ENCODE measurements around the gene CHPT1. TPM values are rescaled to one million over a fixed set of nuclear protein-coding genes. Genes with fewer than 3 reads are reported as not detected.
"Not testable (repeated sequence)": the region's sequence is repeated elsewhere in the genome, so short reads cannot be mapped to it uniquely, and the experiment has no call there.

The CHPT1 gene
- total RNA-seq, result 10 to 100 TPM; 14.3 to 20.8 TPM

DNA sequence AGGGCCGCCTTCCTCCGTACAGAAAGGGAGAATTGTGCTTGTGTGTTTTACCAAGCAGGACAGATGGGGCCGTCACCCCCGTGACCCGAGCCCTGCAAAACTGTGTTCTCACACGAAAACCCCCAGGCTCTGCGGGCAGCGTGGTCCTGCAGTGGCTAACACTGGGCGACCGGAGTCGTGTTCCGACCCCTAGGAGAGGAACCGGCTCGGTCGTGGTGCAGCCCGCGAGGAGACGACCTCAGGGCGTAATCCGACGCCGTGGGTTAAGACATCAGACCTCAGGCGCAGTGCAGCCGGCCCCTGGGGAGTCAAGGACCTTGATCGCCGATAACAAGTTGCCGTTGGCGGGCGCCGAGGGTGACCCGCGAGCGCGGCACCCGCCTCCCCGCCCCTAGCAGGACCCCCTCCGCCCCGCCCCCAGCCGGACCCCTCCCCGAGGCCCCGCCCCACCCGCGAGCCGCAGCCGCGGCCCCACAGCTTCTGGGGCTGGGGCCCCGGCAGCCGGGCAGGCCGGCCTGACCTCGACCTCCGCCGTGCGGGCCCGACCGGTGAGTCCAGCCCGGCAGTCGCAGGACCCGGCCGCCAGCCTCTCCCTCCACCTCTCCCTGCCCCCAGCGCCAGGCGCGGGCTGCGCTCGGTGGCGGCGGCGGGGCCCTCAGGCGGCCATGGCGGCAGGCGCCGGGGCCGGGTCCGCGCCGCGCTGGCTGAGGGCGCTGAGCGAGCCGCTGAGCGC lies at the start of gene CHPT1:
CHPT1 (plus strand) TSS at position 444 of the 733 bp plus-strand sequence; CDS start at position 666, 222 bp downstream.
- CTCF ChIA-PET, result no interaction called here
- H3K9me3 Mint-ChIP-seq (ENCODE audit: low read depth), result no peaks in the 10 kb centered on the region
- H3K27me3 Mint-ChIP-seq, result no peaks in the 10 kb centered on the region
- peak within 1 kb of the TSS; percentile 84 for H3K27ac Mint-ChIP-seq
- peak within 1 kb of the TSS; percentile 83 for H3K4me3 Mint-ChIP-seq
- peaks cover 34% of the 10 kb centered on the region for H3K4me1 Mint-ChIP-seq
- ATAC-seq, result peak; percentile 77
- peaks cover 2% of the 10 kb centered on the region for H3K36me3 Mint-ChIP-seq
- DNase-seq, result peak; percentile 71

DNA sequence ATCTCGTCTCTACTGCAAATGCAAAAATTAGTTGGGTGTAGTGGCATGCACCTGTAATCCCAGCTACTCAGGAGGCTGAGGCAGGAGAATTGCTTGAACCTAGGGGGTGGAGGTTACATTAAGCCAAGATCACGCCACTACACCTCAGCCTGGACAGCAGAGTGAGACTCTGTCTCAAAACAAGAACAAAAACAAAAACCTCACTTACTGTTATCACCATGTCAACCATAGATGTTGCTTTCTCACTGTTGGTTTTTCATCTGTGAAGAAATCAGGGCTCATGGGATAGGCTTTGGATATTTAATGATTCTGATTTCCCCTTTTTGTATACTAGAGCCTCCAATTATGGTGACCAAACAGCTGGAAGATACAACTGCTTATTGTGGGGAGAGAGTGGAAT lies 49.7 kb upstream of the CHPT1 start:
- H3K9me3 Mint-ChIP-seq (ENCODE audit: low read depth), result no peaks in the 10 kb centered on the region
- H3K4me3 Mint-ChIP-seq, result no peak overlapping the region
- H3K4me1 Mint-ChIP-seq, result peaks cover 8% of the 10 kb centered on the region
- H3K27me3 Mint-ChIP-seq, result peaks cover 35% of the 10 kb centered on the region
- CTCF ChIA-PET, result no interaction called here
- ATAC-seq (no peak), DNase-seq (no peak)
- no peaks in the 10 kb centered on the region for H3K36me3 Mint-ChIP-seq
- H3K27ac Mint-ChIP-seq, result no peak overlapping the region

DNA sequence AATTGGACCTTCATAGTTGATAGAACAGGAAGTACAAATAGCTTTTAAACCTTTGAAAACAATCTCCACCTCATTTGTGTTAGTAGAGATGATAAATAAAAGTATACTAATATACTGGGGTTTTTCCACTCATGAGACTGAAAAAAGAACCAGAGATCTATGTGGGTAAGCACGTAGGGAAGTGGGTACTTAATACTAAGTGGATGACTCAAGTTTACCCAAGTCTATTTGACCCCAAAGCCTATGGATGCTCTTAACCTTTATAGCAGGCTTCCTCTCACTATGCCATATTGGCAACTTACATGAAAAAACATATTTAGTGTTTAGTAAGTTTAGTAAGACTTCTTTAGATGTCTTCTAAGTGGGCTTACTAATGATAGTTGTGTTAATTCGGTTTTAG lies 49.2 kb upstream of the CHPT1 start:
- H3K36me3 Mint-ChIP-seq, result no peaks in the 10 kb centered on the region
- CTCF ChIA-PET, result no interaction called here
- peaks cover 35% of the 10 kb centered on the region for H3K27me3 Mint-ChIP-seq
- H3K4me3 Mint-ChIP-seq, result no peak overlapping the region
- ATAC-seq (no peak), DNase-seq (no peak)
- H3K9me3 Mint-ChIP-seq (ENCODE audit: low read depth), result no peaks in the 10 kb centered on the region
- peaks cover 8% of the 10 kb centered on the region for H3K4me1 Mint-ChIP-seq
- H3K27ac Mint-ChIP-seq, result no peak overlapping the region

DNA sequence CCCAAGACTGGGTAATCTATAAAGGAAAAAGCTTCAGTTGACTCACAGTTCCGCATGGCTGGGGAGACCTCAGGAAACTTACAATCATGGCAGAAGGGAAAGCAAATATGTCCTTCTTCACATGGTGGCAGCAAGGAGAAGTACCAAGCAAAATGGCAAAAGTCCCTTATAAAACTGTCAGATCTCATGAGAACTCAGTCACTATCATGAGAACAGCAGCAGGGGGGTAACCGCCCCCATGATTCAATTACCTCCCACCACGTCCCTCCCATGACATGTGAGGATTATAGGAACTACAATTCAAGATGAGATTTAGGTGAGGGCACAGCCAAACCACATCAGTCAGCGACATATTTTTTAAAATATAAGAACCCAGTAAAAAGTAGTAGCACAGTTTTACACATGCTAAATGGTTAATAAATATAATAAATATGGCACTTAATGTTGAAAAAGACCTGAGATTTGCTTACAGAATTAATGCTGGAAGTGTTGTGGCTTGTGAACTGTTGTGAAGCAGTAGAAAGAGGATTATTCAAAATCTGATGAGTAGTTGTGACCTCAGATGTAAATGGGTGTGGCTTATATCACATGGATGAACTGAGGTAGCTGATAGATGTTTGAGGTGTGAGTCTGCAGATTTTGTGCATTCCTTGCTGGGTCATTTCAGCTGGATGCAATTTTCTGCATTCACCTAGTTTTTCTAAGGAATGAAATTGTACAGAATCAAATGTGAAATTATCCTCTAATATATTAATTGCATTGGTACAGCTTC lies 46.9 kb upstream of the CHPT1 start:
- Mint-ChIP-seq H3K27ac (no peak overlapping the region), H3K36me3 (no peaks in the 10 kb centered on the region), H3K27me3 (peaks cover 34% of the 10 kb centered on the region), H3K4me1 (peaks cover 8% of the 10 kb centered on the region), H3K9me3 (ENCODE audit: low read depth) (no peaks in the 10 kb centered on the region), H3K4me3 (no peak overlapping the region)
- DNase-seq (no peak), ATAC-seq (no peak)
- CTCF ChIA-PET, result no interaction called here

- CTCF ChIA-PET, result no interaction called here
- no peak overlapping the region for H3K27ac Mint-ChIP-seq
- no peaks in the 10 kb centered on the region for H3K9me3 Mint-ChIP-seq (ENCODE audit: low read depth)
- H3K27me3 Mint-ChIP-seq, result peaks cover 36% of the 10 kb centered on the region
- no peaks in the 10 kb centered on the region for H3K4me1 Mint-ChIP-seq
- ATAC-seq, result no peak
- H3K4me3 Mint-ChIP-seq, result no peak overlapping the region
- H3K36me3 Mint-ChIP-seq, result no peaks in the 10 kb centered on the region
- DNase-seq, result no peak
These were observed 44.4 kb upstream of the CHPT1 start for GRCh38 chr12:101653030-101653429.

- no peaks in the 10 kb centered on the region for H3K36me3 Mint-ChIP-seq
- CTCF ChIA-PET, result no interaction called here
- no peak for DNase-seq
- H3K27me3 Mint-ChIP-seq, result peaks cover 41% of the 10 kb centered on the region
- H3K4me1 Mint-ChIP-seq, result no peaks in the 10 kb centered on the region
- ATAC-seq, result no peak
- no peak overlapping the region for H3K27ac Mint-ChIP-seq
- H3K4me3 Mint-ChIP-seq, result no peak overlapping the region
- H3K9me3 Mint-ChIP-seq (ENCODE audit: low read depth), result no peaks in the 10 kb centered on the region
These were observed 43.9 kb upstream of the CHPT1 start for GRCh38 chr12:101653503-101653902.

DNA sequence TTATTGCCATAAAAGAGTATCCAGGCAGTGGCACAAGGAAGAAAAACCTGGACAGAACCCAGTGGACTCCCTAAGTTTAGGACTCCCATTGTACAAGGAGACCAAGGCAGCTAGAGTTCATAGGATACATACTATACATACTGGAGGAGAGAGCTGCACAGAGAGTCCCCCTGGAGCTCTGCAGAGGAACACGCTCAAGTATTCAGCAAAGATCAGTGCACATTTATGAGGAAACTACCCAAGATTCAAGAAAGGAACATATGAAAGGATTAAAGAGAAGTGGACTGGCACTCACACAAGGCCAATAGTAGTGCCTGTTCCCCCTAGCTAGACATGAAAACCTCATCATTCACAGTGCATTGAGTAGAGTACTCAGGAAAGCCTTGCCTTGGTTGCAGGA lies 43.0 kb upstream of the CHPT1 start:
- CTCF ChIA-PET, result interaction anchor here (1.1 kb wide), 1 partner anchor 184 kb away, joined by 3 read pairs; no protein-coding TSS in a partner anchor
- DNase-seq, result no peak
- Mint-ChIP-seq H3K36me3 (no peaks in the 10 kb centered on the region), H3K4me3 (no peak overlapping the region), H3K27ac (no peak overlapping the region), H3K27me3 (peaks cover 39% of the 10 kb centered on the region), H3K9me3 (ENCODE audit: low read depth) (no peaks in the 10 kb centered on the region), H3K4me1 (no peaks in the 10 kb centered on the region)
- no peak for ATAC-seq

DNA sequence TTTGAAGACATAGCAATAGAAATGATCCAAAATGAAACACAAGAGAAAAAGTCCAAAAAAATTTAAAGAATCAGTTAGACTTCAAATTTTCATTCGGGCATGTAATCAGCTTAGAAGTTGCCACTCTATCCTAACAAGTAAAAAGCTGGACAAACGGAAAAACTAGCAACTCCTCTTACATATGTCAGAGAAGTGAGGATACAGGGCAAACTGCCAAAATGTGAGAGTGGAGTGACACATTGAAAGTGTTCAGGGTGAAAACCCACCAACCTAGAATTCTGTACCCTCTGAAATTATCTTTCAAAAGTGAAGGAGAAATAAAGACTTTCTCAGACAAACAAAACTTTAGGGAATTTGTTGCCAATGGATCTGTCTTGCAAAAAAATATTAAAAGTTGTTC lies 42.0 kb upstream of the CHPT1 start:
- Mint-ChIP-seq H3K9me3 (ENCODE audit: low read depth) (no peaks in the 10 kb centered on the region), H3K4me3 (no peak overlapping the region), H3K4me1 (no peaks in the 10 kb centered on the region), H3K36me3 (no peaks in the 10 kb centered on the region), H3K27me3 (peaks cover 36% of the 10 kb centered on the region), H3K27ac (no peak overlapping the region)
- CTCF ChIA-PET, result interaction anchor here (1.1 kb wide), 1 partner anchor 183 kb away, joined by 3 read pairs; no protein-coding TSS in a partner anchor
- DNase-seq (no peak), ATAC-seq (no peak)

DNA sequence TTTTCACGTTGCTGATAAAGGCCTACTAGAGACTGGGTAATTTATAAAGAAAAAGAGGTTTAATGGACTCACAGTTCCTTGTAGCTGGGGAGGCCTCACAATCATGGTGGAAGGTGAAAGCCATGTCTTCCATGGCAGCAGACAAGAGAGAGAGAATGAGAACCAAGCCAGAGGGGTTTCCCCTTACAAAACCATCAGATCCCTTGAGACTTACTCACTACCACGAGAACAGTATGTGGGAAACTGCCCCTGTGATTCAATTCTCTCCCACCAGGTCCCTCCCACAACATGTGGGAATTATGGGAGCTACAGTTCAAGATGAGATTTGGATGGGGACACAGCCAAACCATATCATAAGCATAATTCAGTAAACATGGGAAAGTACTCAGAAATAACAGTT lies 36.8 kb upstream of the CHPT1 start:
- peaks cover 19% of the 10 kb centered on the region for H3K27me3 Mint-ChIP-seq
- DNase-seq; ATAC-seq; H3K36me3 Mint-ChIP-seq; H3K4me1 Mint-ChIP-seq; H3K4me3 Mint-ChIP-seq; H3K9me3 Mint-ChIP-seq (ENCODE audit: low read depth); CTCF ChIA-PET; H3K27ac Mint-ChIP-seq: not testable (repeated sequence)

- Mint-ChIP-seq H3K4me3 (no peak overlapping the region), H3K27me3 (peaks cover 27% of the 10 kb centered on the region), H3K9me3 (ENCODE audit: low read depth) (no peaks in the 10 kb centered on the region), H3K36me3 (no peaks in the 10 kb centered on the region), H3K4me1 (no peaks in the 10 kb centered on the region), H3K27ac (no peak overlapping the region)
- ATAC-seq (no peak), DNase-seq (no peak)
- CTCF ChIA-PET, result no interaction called here
These were observed 34.1 kb upstream of the CHPT1 start for GRCh38 chr12:101663298-101663697.

- no peak for DNase-seq
- Mint-ChIP-seq H3K4me3 (no peak overlapping the region), H3K36me3 (no peaks in the 10 kb centered on the region), H3K27ac (no peak overlapping the region), H3K4me1 (peaks cover 2% of the 10 kb centered on the region), H3K27me3 (peaks cover 23% of the 10 kb centered on the region), H3K9me3 (ENCODE audit: low read depth) (no peaks in the 10 kb centered on the region)
- CTCF ChIA-PET, result no interaction called here
- no peak for ATAC-seq
These were observed 32.4 kb upstream of the CHPT1 start for GRCh38 chr12:101664992-101665391.

DNA sequence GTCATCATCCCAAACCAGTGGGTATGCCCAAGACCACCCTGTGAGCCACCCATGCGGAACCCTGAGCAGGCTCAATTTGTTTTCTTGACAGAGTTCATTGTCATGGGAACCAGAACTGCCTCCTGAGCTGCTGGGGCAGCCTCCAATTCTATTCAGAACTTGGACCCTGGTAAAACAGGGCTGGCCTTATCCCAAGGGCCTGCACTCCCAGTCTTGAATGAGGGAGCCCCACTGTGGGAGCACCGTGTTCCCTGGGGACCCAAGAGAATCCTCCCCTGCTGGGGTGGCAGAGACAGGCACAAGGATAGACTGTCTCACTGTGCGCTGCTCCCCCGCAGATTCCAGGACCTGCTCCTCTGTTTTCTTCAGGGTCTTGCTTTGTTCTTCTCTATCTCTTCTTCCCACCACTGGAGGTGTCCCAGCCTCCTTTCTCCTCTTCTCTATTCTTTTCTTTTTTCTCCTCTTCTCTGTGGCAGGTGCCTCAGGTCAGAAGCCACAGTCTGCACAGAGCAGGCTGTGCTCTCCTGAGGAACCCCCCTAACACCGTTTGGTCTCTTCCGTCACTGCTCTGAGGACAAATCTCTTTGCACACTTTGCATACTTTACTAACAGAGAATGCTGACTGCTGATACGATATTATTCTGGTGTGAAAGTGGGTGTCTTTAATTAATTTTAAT lies 31.2 kb upstream of the CHPT1 start:
- ATAC-seq (no peak), DNase-seq (no peak)
- Mint-ChIP-seq H3K4me3 (no peak overlapping the region), H3K4me1 (peaks cover 12% of the 10 kb centered on the region), H3K27me3 (peaks cover 23% of the 10 kb centered on the region), H3K9me3 (ENCODE audit: low read depth) (no peaks in the 10 kb centered on the region), H3K27ac (no peak overlapping the region), H3K36me3 (no peaks in the 10 kb centered on the region)
- CTCF ChIA-PET, result no interaction called here

DNA sequence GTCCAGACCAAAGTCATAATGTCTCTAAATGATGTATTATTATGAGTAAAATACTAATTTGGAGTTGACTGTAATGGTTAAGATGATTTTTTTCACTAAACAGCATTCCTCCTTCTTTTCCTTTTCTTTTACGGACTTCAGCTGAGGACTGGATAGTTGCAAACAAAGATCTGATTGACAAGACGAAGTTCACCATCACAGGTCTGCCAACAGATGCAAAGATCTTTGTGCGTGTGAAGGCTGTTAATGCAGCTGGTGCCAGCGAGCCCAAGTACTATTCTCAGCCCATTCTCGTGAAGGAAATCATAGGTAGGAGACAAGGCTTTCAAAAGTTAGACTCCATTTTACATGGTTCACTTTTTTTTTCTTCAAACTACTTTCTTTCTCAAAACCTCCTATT lies 29.8 kb upstream of the CHPT1 start:
- Mint-ChIP-seq H3K4me1 (peaks cover 24% of the 10 kb centered on the region), H3K27ac (no peak overlapping the region), H3K9me3 (ENCODE audit: low read depth) (no peaks in the 10 kb centered on the region), H3K36me3 (no peaks in the 10 kb centered on the region), H3K27me3 (peaks cover 26% of the 10 kb centered on the region), H3K4me3 (no peak overlapping the region)
- no peak for DNase-seq
- CTCF ChIA-PET, result no interaction called here
- ATAC-seq, result no peak

All from activated CD8-positive, alpha-beta memory T cell treated with anti-CD3 and anti-CD28 coated beads, Interleukin-2, amount 10 ng/mL, durations not matched to agents 7 days and 5 days (primary cell).